BLaER1 (cell line): ENCODE results near the gene SYTL4.
A peak's percentile ranks its signal among the peaks of the same experiment; 100 is the strongest.

ENCODE experiments used
- H3K27ac ChIP-seq: shearing (Covaris generic); formaldehyde crosslinking; 2 replicates; pipeline ENCODE4 v1.8.1; 2022
- H3K27me3 ChIP-seq: shearing (Covaris generic); formaldehyde crosslinking; 2 replicates; pipeline ENCODE4 v1.8.1; 2022
- H3K36me3 ChIP-seq: shearing (Covaris generic); formaldehyde crosslinking; 2 replicates; pipeline ENCODE4 v1.8.1; 2022
- H3K4me1 ChIP-seq: shearing (Covaris generic); formaldehyde crosslinking; 2 replicates; pipeline ENCODE4 v1.8.1; 2022
- H3K4me2 ChIP-seq: shearing (Covaris generic); formaldehyde crosslinking; 2 replicates; pipeline ENCODE4 v1.8.1; 2022
- H3K4me3 ChIP-seq: shearing (Covaris generic); formaldehyde crosslinking; 2 replicates; pipeline ENCODE4 v1.8.1; 2022
- H3K9ac ChIP-seq: shearing (Covaris generic); formaldehyde crosslinking; 2 replicates; pipeline ENCODE4 v1.8.1; 2022
- H3K9me3 ChIP-seq: shearing (Covaris generic); formaldehyde crosslinking; 2 replicates; pipeline ENCODE4 v1.8.1; 2022
- H4K20me1 ChIP-seq: shearing (Covaris generic); formaldehyde crosslinking; 2 replicates; pipeline ENCODE4 v1.8.1; 2022
- Cebpa-rat ChIP-seq: shearing (Covaris generic); IDR thresholded peaks from 2 replicates; pipeline ENCODE4 v1.8.1; 2022

The SYTL4 gene

GRCh38 chrX:100649550-100650356 lies 82.2 kb downstream of the SYTL4 start:
- TF ChIP-seq Cebpa-rat = no peak
- Histone ChIP-seq H3K9me3 (no peaks in the 10 kb centered on the region), H3K27me3 (no peaks in the 10 kb centered on the region), H3K36me3 (no peaks in the 10 kb centered on the region), H3K9ac (no peak overlapping the region), H4K20me1 (no peaks in the 10 kb centered on the region), H3K4me1 (peaks cover 40% of the 10 kb centered on the region), H3K4me2 (peak overlapping the region; percentile 31; the same call in 1 of the 2 replicates), H3K4me3 (no peak overlapping the region), H3K27ac (no peak overlapping the region)

DNA sequence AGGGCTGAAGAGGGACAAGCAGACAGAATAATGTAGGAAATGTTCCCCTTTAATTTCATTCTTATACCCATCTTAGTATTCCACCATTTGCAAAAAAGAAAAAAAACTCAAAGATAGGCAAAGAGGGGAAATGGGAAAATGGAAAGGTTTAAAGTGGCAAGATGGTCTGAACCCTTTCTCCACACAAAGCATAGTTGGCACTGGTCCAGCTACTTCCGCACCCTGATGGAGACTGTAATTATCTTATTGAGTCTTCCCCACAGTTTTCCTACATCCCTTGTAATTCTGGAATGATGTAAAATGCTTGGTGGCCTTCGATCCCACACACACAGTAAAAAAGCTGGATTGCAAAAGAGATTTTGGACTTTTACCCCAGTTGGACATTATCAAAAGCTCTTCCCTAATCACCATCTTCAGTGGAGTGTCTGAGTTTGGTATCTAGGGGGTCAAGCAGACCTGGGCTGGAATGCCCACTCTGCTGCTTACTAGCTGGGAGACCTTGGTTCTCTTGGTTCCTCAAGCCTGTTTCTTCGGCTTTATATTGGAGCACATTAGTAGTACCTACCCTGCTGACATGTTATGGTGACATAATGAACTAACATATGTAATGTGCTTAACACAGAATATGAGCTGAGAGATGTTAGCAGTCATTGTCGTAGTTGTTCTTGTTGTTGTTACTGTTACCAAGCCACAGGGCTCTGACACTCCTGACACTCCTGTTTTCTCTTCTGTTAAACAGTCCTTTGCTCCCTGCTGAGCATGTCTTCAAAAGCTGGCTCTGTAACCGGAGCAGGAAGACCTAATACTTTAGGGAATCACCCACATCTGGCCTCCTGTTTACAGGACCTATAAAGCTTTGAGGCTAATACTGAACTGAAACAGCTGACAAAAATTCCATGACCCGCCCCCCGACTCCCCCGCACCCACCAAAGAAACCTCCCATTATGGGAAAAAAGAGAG lies 83.2 kb downstream of the SYTL4 start:
- Histone ChIP-seq H3K4me2 (peak overlapping the region; percentile 31), H3K36me3 (no peaks in the 10 kb centered on the region), H3K4me3 (no peak overlapping the region), H3K4me1 (peaks cover 42% of the 10 kb centered on the region), H3K27me3 (no peaks in the 10 kb centered on the region), H3K9me3 (no peaks in the 10 kb centered on the region), H4K20me1 (no peaks in the 10 kb centered on the region), H3K9ac (no peak overlapping the region), H3K27ac (no peak overlapping the region)
- no peak for TF ChIP-seq Cebpa-rat

DNA sequence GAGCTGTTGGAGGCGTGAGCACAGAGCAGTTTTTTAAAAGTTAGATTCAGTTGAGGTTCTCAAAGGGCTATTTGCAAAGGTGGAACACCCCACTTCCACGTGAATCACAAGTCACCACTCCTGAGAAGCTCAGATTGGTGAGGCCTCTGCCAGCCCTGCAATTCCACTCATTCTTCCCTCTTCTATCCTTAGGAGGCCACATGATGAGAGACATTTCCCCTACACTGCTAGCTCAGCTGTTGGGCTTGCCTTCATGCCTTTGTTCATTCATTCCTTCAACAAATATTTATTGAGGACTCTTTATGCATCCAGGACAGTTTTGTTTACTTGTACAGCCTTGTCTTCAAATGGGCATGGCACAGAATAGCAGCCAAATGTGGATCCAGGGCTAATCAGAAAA lies 84.2 kb downstream of the SYTL4 start:
- Histone ChIP-seq H3K36me3 (no peaks in the 10 kb centered on the region), H3K27me3 (no peaks in the 10 kb centered on the region), H3K9me3 (no peaks in the 10 kb centered on the region), H3K4me3 (no peak overlapping the region), H3K4me2 (peak overlapping the region; percentile 70; the same call in 1 of the 2 replicates), H3K27ac (no peak overlapping the region), H3K4me1 (peaks cover 42% of the 10 kb centered on the region), H3K9ac (no peak overlapping the region), H4K20me1 (no peaks in the 10 kb centered on the region)
- TF ChIP-seq Cebpa-rat = no peak

DNA sequence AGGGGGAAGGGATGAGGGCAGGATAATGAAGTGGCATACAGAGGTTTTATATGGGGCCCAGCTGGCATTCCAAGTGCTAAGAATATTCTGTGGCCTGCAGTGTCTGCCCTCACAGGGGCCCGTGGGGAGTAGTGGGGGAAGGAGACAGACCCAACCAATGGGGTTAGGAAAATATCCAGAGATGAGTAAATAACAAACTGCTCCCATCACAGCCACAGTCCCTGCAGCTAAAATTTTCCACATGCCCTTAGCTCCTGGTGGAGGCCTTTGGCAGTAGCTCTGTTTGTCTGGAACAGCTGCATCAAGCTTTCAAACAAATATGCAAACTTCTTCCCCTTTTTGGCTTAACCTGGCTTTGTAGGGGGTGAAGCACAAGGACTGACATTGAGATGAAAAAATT lies 84.8 kb downstream of the SYTL4 start:
- Histone ChIP-seq H3K9me3 (no peaks in the 10 kb centered on the region), H3K4me2 (peak overlapping the region; percentile 70), H3K27me3 (no peaks in the 10 kb centered on the region), H3K36me3 (no peaks in the 10 kb centered on the region), H3K27ac (no peak overlapping the region), H3K9ac (no peak overlapping the region), H3K4me3 (no peak overlapping the region), H3K4me1 (peaks cover 42% of the 10 kb centered on the region), H4K20me1 (no peaks in the 10 kb centered on the region)
- no peak for TF ChIP-seq Cebpa-rat

GRCh38 chrX:100645106-100645505 lies 86.8 kb downstream of the SYTL4 start:
- no peak for TF ChIP-seq Cebpa-rat

GRCh38 chrX:100643956-100644860 lies 87.7 kb downstream of the SYTL4 start, which contains the start of gene SRPX2:
Gene SRPX2 (plus strand): TSS chrX:100644199. CDS start chrX:100646323, 2,124 bp downstream.
- no peaks in the 10 kb centered on the region for H3K36me3 ChIP-seq
- no peak within 1 kb of the TSS for H3K4me3 ChIP-seq
- H3K27ac ChIP-seq = no peak within 1 kb of the TSS
- no peak within 1 kb of the TSS for H3K9ac ChIP-seq
- TF ChIP-seq Cebpa-rat = no peak
- no peaks in the 10 kb centered on the region for H4K20me1 ChIP-seq
- H3K4me1 ChIP-seq = peaks cover 36% of the 10 kb centered on the region
- H3K9me3 ChIP-seq = no peaks in the 10 kb centered on the region
- peak within 1 kb of the TSS; percentile 43 for H3K4me2 ChIP-seq
- H3K27me3 ChIP-seq = no peaks in the 10 kb centered on the region

More at GRCh38 chrX:100645106-100645505, 86.8 kb downstream of the SYTL4 start:
- no peaks in the 10 kb centered on the region for H3K36me3 ChIP-seq
- peaks cover 42% of the 10 kb centered on the region for H3K4me1 ChIP-seq
- no peaks in the 10 kb centered on the region for H4K20me1 ChIP-seq
- no peak overlapping the region for H3K4me3 ChIP-seq
- no peaks in the 10 kb centered on the region for H3K27me3 ChIP-seq
- no peaks in the 10 kb centered on the region for H3K9me3 ChIP-seq
- H3K4me2 ChIP-seq = peak overlapping the region; percentile 43
- no peak overlapping the region for H3K27ac ChIP-seq
- H3K9ac ChIP-seq = no peak overlapping the region

GRCh38 chrX:100643212-100643611 lies 88.7 kb downstream of the SYTL4 start:
- no peaks in the 10 kb centered on the region for H3K27me3 ChIP-seq
- no peaks in the 10 kb centered on the region for H4K20me1 ChIP-seq
- H3K4me3 ChIP-seq = no peak overlapping the region
- peaks cover 28% of the 10 kb centered on the region for H3K4me1 ChIP-seq
- H3K36me3 ChIP-seq = no peaks in the 10 kb centered on the region
- H3K27ac ChIP-seq = no peak overlapping the region
- no peaks in the 10 kb centered on the region for H3K9me3 ChIP-seq
- H3K9ac ChIP-seq = no peak overlapping the region
- no peak for TF ChIP-seq Cebpa-rat
- H3K4me2 ChIP-seq = no peak overlapping the region

DNA sequence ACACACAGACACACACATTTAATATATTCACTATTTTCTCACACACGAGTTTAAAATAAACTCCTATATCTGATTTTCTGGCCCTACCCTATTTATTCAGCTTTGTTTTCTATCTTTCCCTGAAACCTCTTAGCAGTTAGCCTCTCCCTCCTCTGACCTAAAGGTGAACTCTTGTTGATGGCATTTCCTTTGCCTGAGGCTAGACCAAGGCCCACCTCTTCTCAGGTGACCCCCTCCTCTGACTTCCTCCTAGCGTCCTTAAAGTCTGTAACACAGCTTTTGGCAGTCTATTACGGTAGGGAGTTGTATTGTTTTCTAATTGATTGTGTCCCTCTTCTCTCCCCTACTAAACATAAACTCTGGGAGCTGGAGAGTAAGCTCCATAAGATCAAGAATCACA lies 89.6 kb downstream of the SYTL4 start:
- Histone ChIP-seq H3K27me3 (no peaks in the 10 kb centered on the region), H3K4me2 (no peak overlapping the region), H3K9me3 (no peaks in the 10 kb centered on the region), H3K9ac (no peak overlapping the region), H3K4me1 (peaks cover 19% of the 10 kb centered on the region), H3K27ac (no peak overlapping the region), H4K20me1 (no peaks in the 10 kb centered on the region), H3K4me3 (no peak overlapping the region), H3K36me3 (no peaks in the 10 kb centered on the region)
- no peak for TF ChIP-seq Cebpa-rat
